Neural progenitor cell (in vitro differentiated cells): ENCODE data around the gene PTPA. TPM values are rescaled to one million over a fixed set of nuclear protein-coding genes. Genes with fewer than 3 reads are reported as not detected.
A peak's percentile ranks its signal among the peaks of the same experiment; 100 is the strongest.

Source experiments
- DNase-seq: peaks from one replicate; pipeline ENCODE4 v3.0.0-alpha.2; 2016; ENCODE audit warnings: low spot score
- H2AFZ ChIP-seq: fragments of 200-600 bp; sonication (generic); replicated peaks from 2 replicates; pipeline ENCODE4 v1.6.1; 2016; ENCODE audit warnings: antibody characterized with exemption
- H3F3A ChIP-seq: fragments of 200-600 bp; sonication (generic); 2 replicates; pipeline ENCODE4 v1.6.1; 2016; ENCODE audit warnings: antibody characterized with exemption, low read depth
- H3K27ac ChIP-seq: fragments of 200-600 bp; sonication (generic); 2 replicates; pipeline ENCODE4 v1.5.1; 2016; ENCODE audit warnings: mild to moderate bottlenecking
- H3K27me3 ChIP-seq: fragments of 200-600 bp; sonication (generic); 2 replicates; pipeline ENCODE4 v1.6.1; 2016; ENCODE audit warnings: mild to moderate bottlenecking, moderate library complexity
- H3K36me3 ChIP-seq: fragments of 200-600 bp; sonication (generic); 2 replicates; pipeline ENCODE4 v1.5.1; 2016
- H3K4me1 ChIP-seq: fragments of 200-600 bp; sonication (generic); 2 replicates; pipeline ENCODE4 v1.6.1; 2016; ENCODE audit warnings: mixed run types
- H3K4me2 ChIP-seq: fragments of 200-600 bp; sonication (generic); 2 replicates; pipeline ENCODE4 v1.6.1; 2016
- H3K4me3 ChIP-seq: fragments of 200-600 bp; sonication (generic); 2 replicates; pipeline ENCODE4 v1.5.1; 2016
- H3K79me2 ChIP-seq: fragments of 200-600 bp; sonication (generic); 2 replicates; pipeline ENCODE4 v1.6.1; 2016; ENCODE audit warnings: low read depth
- H3K9ac ChIP-seq: fragments of 200-600 bp; sonication (generic); 2 replicates; pipeline ENCODE4 v1.6.1; 2016
- H3K9me3 ChIP-seq: fragments of 200-600 bp; sonication (generic); 2 replicates; pipeline ENCODE4 v1.5.1; 2016; ENCODE audit warnings: low read depth
- H4K20me1 ChIP-seq: fragments of 200-600 bp; sonication (generic); 2 replicates; pipeline ENCODE4 v1.6.1; 2016; ENCODE audit warnings: low read depth
- H3K27ac Mint-ChIP-seq: 3 replicates; pipeline ENCODE4 v1.8.0; 2021; ENCODE audit warnings: mixed read lengths
- H3K27me3 Mint-ChIP-seq: 2 replicates; pipeline ENCODE4 v1.8.0; 2022; ENCODE audit warnings: low read depth, mild to moderate bottlenecking, inconsistent platforms, moderate library complexity, mixed read lengths; ENCODE audit not compliant: insufficient read depth
- H3K36me3 Mint-ChIP-seq: 3 replicates; pipeline ENCODE4 v1.8.0; 2021; ENCODE audit warnings: mixed read lengths
- H3K4me1 Mint-ChIP-seq: 3 replicates; pipeline ENCODE4 v1.8.0; 2021; ENCODE audit warnings: mixed read lengths
- H3K4me3 Mint-ChIP-seq: 3 replicates; pipeline ENCODE4 v1.8.0; 2021; ENCODE audit warnings: mild to moderate bottlenecking, moderate library complexity, mixed read lengths
- H3K9me3 Mint-ChIP-seq: 3 replicates; pipeline ENCODE4 v1.8.0; 2020; ENCODE audit warnings: mixed read lengths
- CTCF ChIP-seq: fragments of 200-600 bp; sonication (generic); IDR thresholded peaks from 2 replicates; pipeline ENCODE4 v1.5.1; 2017; ENCODE audit warnings: antibody characterized with exemption, mild to moderate bottlenecking
- EZH2 ChIP-seq: fragments of 200-600 bp; sonication (generic); IDR thresholded peaks from 2 replicates; pipeline ENCODE4 v1.6.1; 2017; ENCODE audit warnings: antibody characterized with exemption, mild to moderate bottlenecking, moderate library complexity
- EZH2phosphoT487 ChIP-seq: fragments of 200-600 bp; sonication (generic); IDR thresholded peaks from 2 replicates; pipeline ENCODE4 v1.6.1; 2017; ENCODE audit warnings: antibody characterized with exemption
- total RNA-seq: library from RNA; depleted of rRNA; stranded (reverse); fragments of >200 nt; gene quantifications from 2 replicates; pipeline ENCODE4 v1.2.3, GENCODE V29; 2015; ENCODE audit warnings: low replicate concordance

Gene PTPA
- total RNA-seq, 1 donor from 2014 or later, result 82.4 TPM

GRCh38 chr9:129138476-129139232, 27.4 kb downstream of the PTPA start:
- peak overlapping the region; percentile 83 for H3K4me3 Mint-ChIP-seq
- Histone ChIP-seq H3K4me2 (no peak overlapping the region), H4K20me1 (no peaks in the 10 kb centered on the region), H3K27me3 (no peaks in the 10 kb centered on the region), H3K9ac (no peak overlapping the region), H3K36me3 (no peaks in the 10 kb centered on the region), H3K27ac (no peak overlapping the region), H3K79me2 (peaks cover 27% of the 10 kb centered on the region), H3K4me1 (peaks cover 36% of the 10 kb centered on the region), H2AFZ (no peak overlapping the region), H3F3A (peaks cover 36% of the 10 kb centered on the region), H3K9me3 (no peaks in the 10 kb centered on the region), H3K4me3 (no peak overlapping the region)
- H3K27ac Mint-ChIP-seq, result peak overlapping the region; percentile 99
- H3K9me3 Mint-ChIP-seq, result no peaks in the 10 kb centered on the region
- TF ChIP-seq EZH2phosphoT487, result no peak
- no peak for TF ChIP-seq CTCF
- TF ChIP-seq EZH2, result no peak
- H3K27me3 Mint-ChIP-seq, result peaks cover 8% of the 10 kb centered on the region
- no peak for DNase-seq
- peaks cover 53% of the 10 kb centered on the region for H3K4me1 Mint-ChIP-seq
- H3K36me3 Mint-ChIP-seq, result peaks cover 11% of the 10 kb centered on the region

- peaks cover 9% of the 10 kb centered on the region for H3K27me3 Mint-ChIP-seq
- peak overlapping the region; percentile 30 for H3K4me3 ChIP-seq
- no peak overlapping the region for H2AFZ ChIP-seq
- no peaks in the 10 kb centered on the region for H3K9me3 Mint-ChIP-seq
- peaks cover 33% of the 10 kb centered on the region for H3K79me2 ChIP-seq
- H3K27ac Mint-ChIP-seq, result peak overlapping the region; percentile 99
- peak overlapping the region; percentile 62 for H3K4me2 ChIP-seq
- no peak for TF ChIP-seq EZH2phosphoT487
- peak; percentile 92 for TF ChIP-seq CTCF
- no peak for TF ChIP-seq EZH2
- H3K4me1 ChIP-seq, result peaks cover 39% of the 10 kb centered on the region
- no peaks in the 10 kb centered on the region for H3K27me3 ChIP-seq
- H3K9ac ChIP-seq, result no peak overlapping the region
- H3K36me3 ChIP-seq, result no peaks in the 10 kb centered on the region
- H3K4me3 Mint-ChIP-seq, result peak overlapping the region; percentile 83
- peak overlapping the region; percentile 94 for H3K27ac ChIP-seq
- DNase-seq, result peak; percentile 86
- no peaks in the 10 kb centered on the region for H3K9me3 ChIP-seq
- H3K4me1 Mint-ChIP-seq, result peaks cover 56% of the 10 kb centered on the region
- no peaks in the 10 kb centered on the region for H4K20me1 ChIP-seq
- H3F3A ChIP-seq, result peaks cover 36% of the 10 kb centered on the region
- H3K36me3 Mint-ChIP-seq, result peaks cover 16% of the 10 kb centered on the region
Measured at GRCh38 chr9:129139233-129139992, 28.2 kb downstream of the PTPA start.

GRCh38 chr9:129139993-129140396, 28.8 kb downstream of the PTPA start:
- Histone ChIP-seq H3K9ac (no peak overlapping the region), H3K36me3 (no peaks in the 10 kb centered on the region), H4K20me1 (peaks cover 2% of the 10 kb centered on the region), H3K79me2 (peaks cover 33% of the 10 kb centered on the region), H2AFZ (no peak overlapping the region), H3F3A (peaks cover 40% of the 10 kb centered on the region), H3K27ac (peak overlapping the region; percentile 94), H3K4me3 (peak overlapping the region; percentile 30), H3K4me2 (peak overlapping the region; percentile 62), H3K9me3 (no peaks in the 10 kb centered on the region), H3K27me3 (no peaks in the 10 kb centered on the region), H3K4me1 (peaks cover 39% of the 10 kb centered on the region)
- DNase-seq, result peak; percentile 94
- Mint-ChIP-seq H3K9me3 (no peaks in the 10 kb centered on the region), H3K27me3 (peaks cover 9% of the 10 kb centered on the region), H3K4me1 (peaks cover 58% of the 10 kb centered on the region), H3K4me3 (peak overlapping the region; percentile 83), H3K27ac (peak overlapping the region; percentile 99), H3K36me3 (peaks cover 13% of the 10 kb centered on the region)
- TF ChIP-seq CTCF (no peak), EZH2phosphoT487 (no peak), EZH2 (no peak)
